Fibroblast of lung (primary cell): ENCODE measurements around the gene TRMT44. TPM values are rescaled to one million over a fixed set of nuclear protein-coding genes. Genes with fewer than 3 reads are reported as not detected.

Source experiments
- DNase-seq, 2 donors: peaks; one replicate each; pipeline versions ENCODE4 v3.0.0 to v3.0.0-alpha.2; 2010; ENCODE audit warnings: low read depth in 2 of 2
- H2AFZ ChIP-seq: 2 replicates; pipeline ENCODE4 v1.5.1; 2012; ENCODE audit warnings: low read length, control low read depth, inconsistent platforms
- H3K27ac ChIP-seq: 2 replicates; pipeline ENCODE4 v1.5.1; 2011; ENCODE audit warnings: low read length, control low read depth; ENCODE audit not compliant: insufficient read depth
- H3K27me3 ChIP-seq: 2 replicates; pipeline ENCODE4 v1.5.1; 2011; ENCODE audit warnings: mild to moderate bottlenecking, low read length; ENCODE audit not compliant: control insufficient read depth, insufficient read depth
- H3K36me3 ChIP-seq: 2 replicates; pipeline ENCODE4 v1.5.1; 2011; ENCODE audit warnings: low read length; ENCODE audit not compliant: control insufficient read depth, insufficient read depth
- H3K4me1 ChIP-seq: 2 replicates; pipeline ENCODE4 v1.5.1; 2011; ENCODE audit warnings: low read length; ENCODE audit not compliant: control insufficient read depth, insufficient read depth; ENCODE audit errors: extremely low read depth
- H3K4me2 ChIP-seq: 2 replicates; pipeline ENCODE4 v1.5.1; 2011; ENCODE audit warnings: low read length, control low read depth; ENCODE audit not compliant: insufficient read depth; ENCODE audit errors: extremely low read depth
- H3K4me3 ChIP-seq, 4 experiments: fragments of 200-600 bp in 1 of 4; sonication (generic) in 1 of 4; replicated peaks in 1 of 4; 2 replicates each; pipeline ENCODE4 v1.5.1; 2011 to 2016; ENCODE audit warnings: low read length in 4 of 4, low read depth in 3 of 4, mild to moderate bottlenecking in 3 of 4, control low read depth in 2 of 4, inconsistent platforms in 1 of 4, mixed read lengths in 1 of 4; ENCODE audit not compliant: insufficient read depth in 1 of 4; ENCODE audit errors: control extremely low read depth in 1 of 4
- H3K79me2 ChIP-seq: 2 replicates; pipeline ENCODE4 v1.5.1; 2012; ENCODE audit warnings: mild to moderate bottlenecking, low read length, inconsistent platforms; ENCODE audit not compliant: control insufficient read depth, insufficient read depth
- H3K9ac ChIP-seq: 2 replicates; pipeline ENCODE4 v1.5.1; 2011; ENCODE audit warnings: mild to moderate bottlenecking, low read length, control low read depth; ENCODE audit not compliant: insufficient read depth
- H3K9me3 ChIP-seq: 2 replicates; pipeline ENCODE4 v1.5.1; 2012; ENCODE audit warnings: low read depth, low read length; ENCODE audit not compliant: control insufficient read depth, insufficient read depth
- H4K20me1 ChIP-seq: 2 replicates; pipeline ENCODE4 v1.5.1; 2011; ENCODE audit warnings: low read length; ENCODE audit not compliant: control insufficient read depth, insufficient read depth; ENCODE audit errors: extremely low read depth
- CTCF ChIP-seq, 2 donors: IDR thresholded peaks in 1 of 2; conservative IDR thresholded peaks in 1 of 2; 1 replicate in 1 of 2; 2 replicates in 1 of 2; pipeline ENCODE4 v1.5.1; 2011 to 2012; ENCODE audit warnings: low read length in 2 of 2, control low read depth in 1 of 2, inconsistent platforms in 1 of 2, low read depth in 1 of 2, mild to moderate bottlenecking in 1 of 2
- EZH2 ChIP-seq: IDR thresholded peaks from 2 replicates; pipeline ENCODE4 v1.5.1; 2012; ENCODE audit warnings: low read length, control low read depth, mild to moderate bottlenecking; ENCODE audit errors: missing control alignments
- polyA plus RNA-seq, 2 donors: library from polyadenylated mRNA; depleted of rRNA in 1 of 2; stranded (reverse) in 1 of 2; unstranded in 1 of 2; fragments of >200 nt; gene quantifications; 2 replicates each; pipeline ENCODE4 v1.2.1, GENCODE V29; 2011 to 2012; ENCODE audit warnings: missing spikeins in 1 of 2
- total RNA-seq: library from RNA; depleted of rRNA; stranded (reverse); fragments of >200 nt; gene quantifications from 2 replicates; pipeline ENCODE4 v1.2.1, GENCODE V29; 2014

The TRMT44 gene
- total and polyA plus RNA-seq, 2 donors (not counting 1 experiment from before 2014, with no cell fraction given) = 6.5 to 14.0 TPM

DNA sequence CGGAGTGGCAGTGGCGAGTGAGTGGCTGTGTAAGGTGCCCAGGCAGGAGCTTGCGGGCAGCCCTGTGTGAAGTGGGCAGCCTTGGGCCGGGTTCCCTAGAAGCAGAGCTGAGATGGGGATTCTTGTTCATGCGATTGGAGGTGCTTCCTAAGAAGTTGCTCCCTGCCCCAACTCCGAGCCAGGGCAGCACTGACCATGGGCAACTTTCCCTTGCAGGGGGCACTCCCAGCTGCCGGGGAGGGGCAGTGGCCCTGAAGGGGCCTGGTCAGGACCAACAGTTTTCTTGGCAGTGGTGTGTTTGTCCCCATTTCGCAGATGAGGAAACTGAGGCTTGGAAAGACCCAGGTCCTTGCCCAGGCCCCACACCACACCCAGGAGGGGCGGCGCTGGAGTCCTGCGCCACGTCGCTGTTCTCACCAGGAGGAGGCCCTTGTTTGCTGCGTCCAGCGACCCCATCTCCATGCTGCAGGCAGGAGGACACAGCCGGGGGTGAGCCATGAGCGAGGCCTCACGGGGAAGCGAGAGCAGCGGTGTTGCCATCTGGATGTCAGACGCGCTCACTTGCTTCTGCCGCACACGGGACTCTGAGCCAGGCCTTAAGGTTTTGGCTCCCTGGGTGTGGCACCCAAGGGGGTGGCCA, 68.9 kb downstream of the TRMT44 start:
- H3K36me3 ChIP-seq = no peaks in the 10 kb centered on the region
- H2AFZ ChIP-seq = no peak overlapping the region
- TF ChIP-seq CTCF (conservative IDR thresholded peaks at IDR 0.05 in 1 of 2, IDR thresholded peaks at IDR 0.05 in 1 of 2; ENCODE audit: low read depth in 1 of 2, low read length in 2 of 2) = no peak
- TF ChIP-seq EZH2 = no peak
- H3K27ac ChIP-seq = no peak overlapping the region
- no peaks in the 10 kb centered on the region for H3K79me2 ChIP-seq
- no peak overlapping the region for H3K4me3 ChIP-seq
- H3K4me2 ChIP-seq = no peak overlapping the region
- no peaks in the 10 kb centered on the region for H4K20me1 ChIP-seq
- H3K27me3 ChIP-seq = peaks cover 2% of the 10 kb centered on the region
- no peak for DNase-seq
- no peaks in the 10 kb centered on the region for H3K9me3 ChIP-seq
- H3K9ac ChIP-seq = no peak overlapping the region
- peaks cover 15% of the 10 kb centered on the region for H3K4me1 ChIP-seq

DNA sequence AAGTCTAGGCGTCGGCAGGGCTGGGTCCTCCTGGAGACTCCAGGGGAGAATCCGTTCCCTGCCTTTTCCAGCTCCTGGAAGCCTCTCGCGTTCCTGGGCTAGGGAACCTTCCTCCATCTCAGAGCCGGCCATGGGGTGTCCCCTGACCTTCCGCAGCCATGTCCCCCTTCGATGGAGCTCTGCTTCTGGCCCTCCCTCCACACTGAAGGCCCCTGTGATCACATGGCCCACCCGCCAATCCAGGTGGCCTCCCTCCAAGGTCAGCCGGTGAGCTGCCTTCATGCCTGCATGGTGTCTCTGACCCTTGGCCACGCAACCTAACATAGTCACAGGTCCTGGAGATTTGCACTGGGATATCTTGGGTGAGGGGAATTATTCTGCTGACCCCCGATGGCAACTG, 69.6 kb downstream of the TRMT44 start:
- H3K4me1 ChIP-seq = peaks cover 15% of the 10 kb centered on the region
- no peak overlapping the region for H3K4me2 ChIP-seq
- no peaks in the 10 kb centered on the region for H4K20me1 ChIP-seq
- H3K4me3 ChIP-seq = no peak overlapping the region
- H3K79me2 ChIP-seq = no peaks in the 10 kb centered on the region
- H2AFZ ChIP-seq = no peak overlapping the region
- no peak overlapping the region for H3K27ac ChIP-seq
- H3K9ac ChIP-seq = no peak overlapping the region
- H3K27me3 ChIP-seq = no peaks in the 10 kb centered on the region
- H3K36me3 ChIP-seq = no peaks in the 10 kb centered on the region
- DNase-seq = no peak
- no peaks in the 10 kb centered on the region for H3K9me3 ChIP-seq
- TF ChIP-seq EZH2 (no peak), CTCF (conservative IDR thresholded peaks at IDR 0.05 in 1 of 2, IDR thresholded peaks at IDR 0.05 in 1 of 2; ENCODE audit: low read depth in 1 of 2, low read length in 2 of 2) (no peak)

DNA sequence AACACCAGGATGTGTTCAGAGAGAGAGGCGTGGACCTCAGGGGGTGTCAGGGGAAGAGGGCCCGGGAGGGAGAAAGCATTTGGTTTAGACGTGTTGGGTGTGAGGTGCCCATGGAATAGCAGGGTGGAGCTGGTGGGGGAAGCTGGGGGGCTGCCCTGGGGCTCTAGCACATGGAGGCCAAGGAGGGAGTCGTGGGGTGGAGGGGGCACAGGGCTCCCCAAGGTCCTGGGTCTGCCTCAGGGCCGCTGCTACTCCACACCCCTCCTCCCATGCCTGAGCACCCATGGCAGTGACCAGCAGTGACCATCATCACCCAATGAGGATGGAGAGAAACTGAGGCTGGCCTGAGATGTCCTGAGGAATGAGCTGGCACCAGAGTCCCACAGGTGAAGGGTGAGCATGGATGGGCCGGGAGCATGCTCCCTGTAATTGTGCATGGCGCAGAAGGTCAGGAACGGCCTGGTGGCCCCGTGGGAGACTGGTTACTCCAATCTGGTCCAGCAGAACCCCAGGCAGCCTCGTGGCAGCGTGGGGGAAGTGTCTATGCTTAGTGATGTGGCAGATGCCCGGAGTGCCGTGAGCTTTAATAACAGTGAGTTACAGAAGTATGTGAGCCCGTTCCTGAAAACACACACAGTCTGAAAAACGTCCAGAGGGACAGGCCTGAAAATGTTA, 70.2 kb downstream of the TRMT44 start:
- Histone ChIP-seq H3K27ac (no peak overlapping the region), H3K4me3 (no peak overlapping the region), H3K27me3 (no peaks in the 10 kb centered on the region), H2AFZ (no peak overlapping the region), H3K4me2 (no peak overlapping the region), H3K9me3 (no peaks in the 10 kb centered on the region), H3K9ac (no peak overlapping the region), H3K4me1 (peaks cover 15% of the 10 kb centered on the region), H3K79me2 (no peaks in the 10 kb centered on the region), H4K20me1 (no peaks in the 10 kb centered on the region), H3K36me3 (no peaks in the 10 kb centered on the region)
- TF ChIP-seq EZH2 = no peak
- no peak for TF ChIP-seq CTCF (conservative IDR thresholded peaks at IDR 0.05 in 1 of 2, IDR thresholded peaks at IDR 0.05 in 1 of 2; ENCODE audit: low read depth in 1 of 2, low read length in 2 of 2)
- DNase-seq = no peak
